ENCODE data around the gene LCE1A.

DNA sequence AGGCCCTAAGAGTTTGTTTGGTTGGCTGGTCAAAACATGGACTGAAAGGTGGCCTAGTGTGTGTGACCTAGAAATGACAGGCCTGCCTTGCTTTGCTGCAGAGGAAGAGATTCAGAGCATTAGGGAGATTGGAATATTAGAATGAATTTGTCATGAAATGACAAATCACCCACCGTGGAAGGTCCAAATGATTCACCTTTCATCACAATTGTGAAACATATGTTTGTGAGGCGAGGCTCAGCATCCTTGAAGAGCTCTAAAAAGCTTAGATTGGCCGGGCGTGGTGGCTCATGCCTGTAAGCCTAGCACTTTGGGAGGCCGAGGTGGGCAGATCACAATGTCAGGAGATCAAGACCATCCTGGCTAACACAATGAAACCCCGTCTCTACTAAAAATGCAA is 10.0 kb upstream of the LCE1A start:
- TF ChIP-seq, protein P1, sequence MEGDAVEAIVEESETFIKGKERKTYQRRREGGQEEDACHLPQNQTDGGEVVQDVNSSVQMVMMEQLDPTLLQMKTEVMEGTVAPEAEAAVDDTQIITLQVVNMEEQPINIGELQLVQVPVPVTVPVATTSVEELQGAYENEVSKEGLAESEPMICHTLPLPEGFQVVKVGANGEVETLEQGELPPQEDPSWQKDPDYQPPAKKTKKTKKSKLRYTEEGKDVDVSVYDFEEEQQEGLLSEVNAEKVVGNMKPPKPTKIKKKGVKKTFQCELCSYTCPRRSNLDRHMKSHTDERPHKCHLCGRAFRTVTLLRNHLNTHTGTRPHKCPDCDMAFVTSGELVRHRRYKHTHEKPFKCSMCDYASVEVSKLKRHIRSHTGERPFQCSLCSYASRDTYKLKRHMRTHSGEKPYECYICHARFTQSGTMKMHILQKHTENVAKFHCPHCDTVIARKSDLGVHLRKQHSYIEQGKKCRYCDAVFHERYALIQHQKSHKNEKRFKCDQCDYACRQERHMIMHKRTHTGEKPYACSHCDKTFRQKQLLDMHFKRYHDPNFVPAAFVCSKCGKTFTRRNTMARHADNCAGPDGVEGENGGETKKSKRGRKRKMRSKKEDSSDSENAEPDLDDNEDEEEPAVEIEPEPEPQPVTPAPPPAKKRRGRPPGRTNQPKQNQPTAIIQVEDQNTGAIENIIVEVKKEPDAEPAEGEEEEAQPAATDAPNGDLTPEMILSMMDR (IDR thresholded peaks at IDR 0.05; ENCODE audit: poor library complexity, severe bottlenecking): no peak
- TF ChIP-seq EP300 (conservative IDR thresholded peaks at IDR 0.05; ENCODE audit: poor library complexity, severe bottlenecking): no peak
- no peak for TF ChIP-seq RAD21 (conservative IDR thresholded peaks at IDR 0.05)
- TF ChIP-seq EZH2 (IDR thresholded peaks at IDR 0.05; ENCODE audit: borderline replicate concordance, insufficient read depth, low read length, poor library complexity, severe bottlenecking): no peak
